ENCODE data around the gene WNT11. TPM values are rescaled to one million over a fixed set of nuclear protein-coding genes. Genes with fewer than 3 reads are reported as not detected.

Gene WNT11
- total and polyA plus RNA-seq, 12 donors, result 3.8 to 88.2 (median 32.3) TPM

DNA sequence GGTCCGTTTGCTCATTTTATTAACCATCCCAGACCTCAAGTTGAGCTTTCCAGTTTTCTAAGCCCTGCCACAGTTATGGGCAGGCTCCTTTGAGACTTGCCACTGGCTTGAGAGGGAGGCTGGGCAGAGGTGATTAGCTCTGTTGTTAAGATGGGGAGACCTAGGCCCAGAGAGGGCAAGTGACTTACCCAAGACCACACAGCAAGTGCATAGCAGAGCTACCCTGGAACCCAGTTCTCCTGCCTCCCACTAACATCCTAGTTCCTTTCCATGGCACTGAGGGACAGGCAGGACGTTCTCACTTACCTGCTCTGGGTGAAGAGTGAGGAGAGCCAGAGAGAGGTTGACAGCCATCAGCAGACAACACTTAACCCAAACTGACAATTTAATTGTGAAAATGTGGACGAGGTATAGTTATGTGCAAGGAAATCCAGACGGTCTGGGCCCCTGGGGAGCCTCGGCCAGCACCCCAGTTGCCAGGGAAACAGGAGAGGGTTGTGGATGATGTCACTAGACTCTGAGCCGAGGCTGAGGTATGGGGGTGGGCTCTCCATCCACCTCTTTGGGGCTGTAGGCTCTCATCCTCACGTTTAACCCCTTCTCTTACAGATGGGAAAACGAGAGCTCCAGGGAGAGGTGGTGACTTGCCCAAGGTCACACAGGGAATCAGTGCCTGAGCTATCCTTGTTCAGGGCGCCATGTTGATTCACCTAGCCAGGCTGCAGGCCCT is 12.3 kb upstream of the WNT11 start:
- no peaks in the 10 kb centered on the region for H3K27me3 ChIP-seq
- DNase-seq, result no peak
- no peaks in the 10 kb centered on the region for H3K9me3 ChIP-seq (replicated peaks in 1 of 3)
- intact Hi-C loops (cut with DNase I), result loop anchor here in 1 of 2 donors (10.0 kb wide), 1 partner anchor 226 kb away; the partner anchor contains the start of gene EMSY
- 52 to 71% (median 59%) methylated on average over 8 to 9 of the region's 9 CpGs for WGBS, 4 donors
- H3K4me1 ChIP-seq (replicated peaks in 1 of 2), result peaks cover 16 to 19% of the 10 kb centered on the region in 2 donors
- no peak overlapping the region for H3K27ac ChIP-seq
- no peak for TF ChIP-seq POLR2A (IDR thresholded peaks at IDR 0.05)
- TF ChIP-seq, protein P1, sequence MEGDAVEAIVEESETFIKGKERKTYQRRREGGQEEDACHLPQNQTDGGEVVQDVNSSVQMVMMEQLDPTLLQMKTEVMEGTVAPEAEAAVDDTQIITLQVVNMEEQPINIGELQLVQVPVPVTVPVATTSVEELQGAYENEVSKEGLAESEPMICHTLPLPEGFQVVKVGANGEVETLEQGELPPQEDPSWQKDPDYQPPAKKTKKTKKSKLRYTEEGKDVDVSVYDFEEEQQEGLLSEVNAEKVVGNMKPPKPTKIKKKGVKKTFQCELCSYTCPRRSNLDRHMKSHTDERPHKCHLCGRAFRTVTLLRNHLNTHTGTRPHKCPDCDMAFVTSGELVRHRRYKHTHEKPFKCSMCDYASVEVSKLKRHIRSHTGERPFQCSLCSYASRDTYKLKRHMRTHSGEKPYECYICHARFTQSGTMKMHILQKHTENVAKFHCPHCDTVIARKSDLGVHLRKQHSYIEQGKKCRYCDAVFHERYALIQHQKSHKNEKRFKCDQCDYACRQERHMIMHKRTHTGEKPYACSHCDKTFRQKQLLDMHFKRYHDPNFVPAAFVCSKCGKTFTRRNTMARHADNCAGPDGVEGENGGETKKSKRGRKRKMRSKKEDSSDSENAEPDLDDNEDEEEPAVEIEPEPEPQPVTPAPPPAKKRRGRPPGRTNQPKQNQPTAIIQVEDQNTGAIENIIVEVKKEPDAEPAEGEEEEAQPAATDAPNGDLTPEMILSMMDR (IDR thresholded peaks at IDR 0.05), result no peak
- no peak overlapping the region for H3K4me3 ChIP-seq
- H3K36me3 ChIP-seq (replicated peaks in 1 of 2), result no peaks in the 10 kb centered on the region

DNA sequence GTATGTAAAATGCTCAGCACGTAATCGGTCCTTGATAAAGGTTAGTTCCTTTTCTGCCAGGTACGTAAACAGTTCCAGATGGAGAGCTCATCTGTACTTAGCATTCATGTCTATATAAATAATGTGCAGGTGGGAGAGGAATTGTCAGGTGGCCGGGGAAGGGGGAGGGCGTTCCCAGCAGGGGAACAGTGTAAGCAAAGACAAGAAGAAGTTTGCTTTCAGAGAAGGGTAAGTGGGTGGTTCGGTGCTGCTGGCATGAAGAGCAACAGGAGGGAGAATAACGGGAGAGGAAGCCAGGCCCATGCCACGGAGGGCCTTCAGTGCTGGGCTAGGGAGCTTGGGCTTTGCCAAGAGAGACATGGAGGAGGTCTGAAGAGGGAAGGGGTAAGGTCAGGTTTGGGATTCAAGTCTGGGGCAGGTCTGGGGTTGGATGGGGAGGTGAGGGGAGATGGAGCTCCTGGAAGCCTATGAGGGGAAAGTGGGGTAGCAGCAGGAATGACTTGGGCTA is 11.4 kb upstream of the WNT11 start:
- intact Hi-C loops (cut with DNase I), result loop anchor here in 1 of 2 donors (10.0 kb wide), 1 partner anchor 227 kb away; the partner anchor contains the start of gene EMSY
- WGBS, 4 donors, result 90 to 94% (median 92%) methylated on average over 8 of the region's 8 CpGs
- no peak for DNase-seq
- Histone ChIP-seq H3K27me3 (no peaks in the 10 kb centered on the region), H3K9me3 (replicated peaks in 1 of 3) (no peaks in the 10 kb centered on the region), H3K4me1 (replicated peaks in 1 of 2) (peaks cover 16 to 19% of the 10 kb centered on the region in 2 donors), H3K27ac (peak overlapping the region in 2 of 5 donors; percentile 45 to 83), H3K4me3 (no peak overlapping the region), H3K36me3 (replicated peaks in 1 of 2) (no peaks in the 10 kb centered on the region)
- no peak for TF ChIP-seq POLR2A (IDR thresholded peaks at IDR 0.05)
- TF ChIP-seq, protein P1 (IDR thresholded peaks at IDR 0.05), result no peak

DNA sequence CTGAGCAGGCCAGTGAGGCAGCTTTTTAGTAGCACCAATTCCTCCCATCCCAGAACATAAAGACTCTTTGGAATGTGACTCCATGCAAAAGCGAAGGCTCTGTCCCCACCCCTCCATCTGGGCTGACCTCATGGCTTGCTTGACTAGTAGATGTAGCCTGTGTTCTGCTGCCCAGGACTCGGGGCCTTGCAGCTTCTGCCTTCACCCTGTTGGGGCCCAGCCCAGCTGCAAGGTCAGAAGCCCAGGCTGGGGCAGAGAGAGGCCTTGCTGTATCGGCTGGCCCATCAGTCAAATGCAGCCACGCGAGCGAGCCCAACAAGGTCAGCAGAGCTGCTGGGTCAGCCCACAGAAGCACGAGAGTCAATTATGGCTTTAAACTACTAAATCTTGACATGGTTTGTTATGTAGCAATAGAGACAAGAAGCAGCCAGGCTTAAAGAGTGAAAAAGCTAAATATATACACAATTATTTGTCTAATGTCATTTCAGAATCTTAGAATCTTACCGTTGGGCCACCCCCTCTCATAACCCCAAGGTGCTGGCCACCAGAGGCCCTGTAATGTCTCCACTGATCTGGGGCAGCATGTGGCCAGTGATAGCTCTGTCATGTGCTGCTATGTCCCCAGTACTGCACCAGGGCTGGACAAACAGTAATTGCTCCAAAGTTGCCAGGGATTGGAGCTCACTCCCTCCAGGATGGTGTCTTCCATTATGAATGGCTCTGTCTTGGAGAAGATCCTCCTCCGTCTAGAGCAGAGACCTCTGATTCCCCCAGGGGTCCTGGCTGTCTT is 10.4 kb upstream of the WNT11 start:
- Histone ChIP-seq H3K4me3 (no peak overlapping the region), H3K27me3 (no peaks in the 10 kb centered on the region), H3K9me3 (replicated peaks in 1 of 3) (no peaks in the 10 kb centered on the region), H3K36me3 (replicated peaks in 1 of 2) (no peaks in the 10 kb centered on the region), H3K27ac (peak overlapping the region in 4 of 5 donors; percentile 38 to 83 (median 58)), H3K4me1 (replicated peaks in 1 of 2) (peaks cover 16 to 19% of the 10 kb centered on the region in 2 donors)
- DNase-seq, result peak; percentile 69 to 95 (median 92)
- 27 to 38% (median 34%) methylated on average over 6 to 9 of the region's 9 CpGs for WGBS, 4 donors
- TF ChIP-seq, protein P1 (IDR thresholded peaks at IDR 0.05), result no peak
- TF ChIP-seq POLR2A (IDR thresholded peaks at IDR 0.05), result peak in 1 of 2 donors; percentile 17
- intact Hi-C loops (cut with DNase I), result loop anchor here in 1 of 2 donors (10.0 kb wide), 1 partner anchor 228 kb away; the partner anchor contains the start of gene EMSY

DNA sequence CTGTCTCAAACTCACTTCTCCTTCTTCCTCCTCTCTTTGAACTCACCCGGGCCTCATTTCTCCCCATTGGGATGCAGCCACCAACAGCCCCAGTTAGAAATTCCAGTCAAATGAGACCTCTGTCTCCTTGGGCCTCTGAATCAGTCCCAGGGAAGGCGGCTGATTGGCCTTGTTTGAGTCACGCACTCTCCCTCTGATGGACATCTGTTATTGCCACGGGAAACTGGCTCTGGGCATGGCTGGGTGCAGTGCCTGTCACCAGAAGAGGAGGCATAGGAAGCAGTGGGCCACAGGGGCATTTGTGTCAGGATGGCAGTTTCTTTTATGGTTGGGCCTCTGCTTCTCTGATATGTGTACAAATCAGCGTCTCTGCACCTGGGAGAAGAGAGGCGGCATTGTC is 9.6 kb upstream of the WNT11 start:
- TF ChIP-seq POLR2A (IDR thresholded peaks at IDR 0.05), result peak in 1 of 2 donors; percentile 34
- TF ChIP-seq, protein P1 (IDR thresholded peaks at IDR 0.05), result no peak
- DNase-seq, result peak in 6 of 7 donors; percentile 64 to 79 (median 74)
- H3K4me3 ChIP-seq, result no peak overlapping the region
- WGBS, 4 donors, result 52 to 69% (median 61%) methylated on average over 6 of the region's 6 CpGs
- H3K36me3 ChIP-seq (replicated peaks in 1 of 2), result no peaks in the 10 kb centered on the region
- H3K4me1 ChIP-seq (replicated peaks in 1 of 2), result peaks cover 16 to 19% of the 10 kb centered on the region in 2 donors
- no peaks in the 10 kb centered on the region for H3K27me3 ChIP-seq
- no peaks in the 10 kb centered on the region for H3K9me3 ChIP-seq (replicated peaks in 1 of 3)
- intact Hi-C loops (cut with DNase I), result loop anchor here in 1 of 2 donors (10.0 kb wide), 1 partner anchor 229 kb away; the partner anchor contains the start of gene EMSY
- H3K27ac ChIP-seq, result peak overlapping the region in 4 of 5 donors; percentile 9 to 83 (median 58)

Data from adrenal gland (tissue), 12 donors.